GM03348 (cell line): Measurements from ENCODE around the gene FGFRL1.
A peak's percentile ranks its signal among the peaks of the same experiment; 100 is the strongest.

Source experiments
- DNase-seq: peaks from one replicate; pipeline ENCODE4 v3.0.0; 2012; ENCODE audit warnings: low spot score

FGFRL1 gene

GRCh38 chr4:1039493-1040343, 28.3 kb downstream of the FGFRL1 start:
- peak; percentile 81 for DNase-seq

- no peak for DNase-seq
These were observed 29.1 kb downstream of the FGFRL1 start for GRCh38 chr4:1040344-1041146.

GRCh38 chr4:1041147-1041935, 29.9 kb downstream of the FGFRL1 start:
- peak; percentile 50 for DNase-seq

GRCh38 chr4:1041936-1042330, 30.5 kb downstream of the FGFRL1 start:
- DNase-seq = no peak

- no peak for DNase-seq
These were observed 31.1 kb downstream of the FGFRL1 start for GRCh38 chr4:1042352-1043055.

GRCh38 chr4:1043162-1043561, 31.7 kb downstream of the FGFRL1 start:
- DNase-seq = no peak

GRCh38 chr4:1043651-1044468, 32.4 kb downstream of the FGFRL1 start:
- peak; percentile 96 for DNase-seq

GRCh38 chr4:1044469-1045192, 33.2 kb downstream of the FGFRL1 start:
- no peak for DNase-seq

GRCh38 chr4:1045193-1045594, 33.8 kb downstream of the FGFRL1 start:
- no peak for DNase-seq

GRCh38 chr4:1045595-1046201, 34.3 kb downstream of the FGFRL1 start:
- no peak for DNase-seq

GRCh38 chr4:1046581-1047011, 35.2 kb downstream of the FGFRL1 start:
- peak; percentile 79 for DNase-seq

GRCh38 chr4:1047106-1047975, 35.9 kb downstream of the FGFRL1 start:
- DNase-seq = no peak

- no peak for DNase-seq
These were observed 36.7 kb downstream of the FGFRL1 start for GRCh38 chr4:1047976-1048772.

- no peak for DNase-seq
These were observed 37.6 kb downstream of the FGFRL1 start for GRCh38 chr4:1048773-1049590.

- DNase-seq = no peak
These were observed 38.1 kb downstream of the FGFRL1 start for GRCh38 chr4:1049591-1049905.

GRCh38 chr4:1050486-1051213, 39.2 kb downstream of the FGFRL1 start:
- DNase-seq = no peak
